KMS-11 (cell line): ENCODE measurements around the gene ATMIN.

Experiments used
- H2AFZ ChIP-seq: fragments of 200-600 bp; sonication (generic); 2 replicates; pipeline ENCODE4 v1.6.1; 2016; ENCODE audit warnings: antibody characterized with exemption, mixed run types, low read depth
- H3K27ac ChIP-seq: fragments of 200-600 bp; sonication (generic); 2 replicates; pipeline ENCODE4 v1.6.1; 2016; ENCODE audit warnings: mild to moderate bottlenecking, mixed run types
- H3K27me3 ChIP-seq: fragments of 200-600 bp; sonication (generic); 2 replicates; pipeline ENCODE4 v1.6.1; 2017; ENCODE audit warnings: mild to moderate bottlenecking, low read depth, mixed run types, moderate library complexity; ENCODE audit not compliant: insufficient read depth
- H3K36me3 ChIP-seq: fragments of 200-600 bp; sonication (generic); 2 replicates; pipeline ENCODE4 v1.6.1; 2017; ENCODE audit warnings: mild to moderate bottlenecking, mixed run types; ENCODE audit not compliant: insufficient read depth
- H3K4me1 ChIP-seq: fragments of 200-600 bp; sonication (generic); 2 replicates; pipeline ENCODE4 v1.6.1; 2016; ENCODE audit warnings: mild to moderate bottlenecking, low read depth, mixed run types; ENCODE audit not compliant: poor library complexity, severe bottlenecking
- H3K4me2 ChIP-seq: fragments of 200-600 bp; sonication (generic); 2 replicates; pipeline ENCODE4 v1.7.0; 2016; ENCODE audit warnings: mild to moderate bottlenecking, mixed run types
- H3K4me3 ChIP-seq: fragments of 200-600 bp; sonication (generic); IDR thresholded peaks from 2 replicates; pipeline ENCODE4 v1.6.1; 2017; ENCODE audit warnings: low read depth, low read length, mixed read lengths; ENCODE audit not compliant: insufficient read depth
- H3K79me2 ChIP-seq: fragments of 200-600 bp; sonication (generic); 2 replicates; pipeline ENCODE4 v1.6.1; 2016; ENCODE audit warnings: low read depth, mixed run types; ENCODE audit not compliant: insufficient read depth
- H3K9ac ChIP-seq: fragments of 200-600 bp; sonication (generic); 2 replicates; pipeline ENCODE4 v1.6.1; 2016; ENCODE audit warnings: mild to moderate bottlenecking, mixed run types
- H4K20me1 ChIP-seq: fragments of 200-600 bp; sonication (generic); 2 replicates; pipeline ENCODE4 v1.6.1; 2016; ENCODE audit warnings: mild to moderate bottlenecking, mixed run types; ENCODE audit not compliant: insufficient read depth
- TF ChIP-seq, protein P1 (sequence below): fragments of 200-600 bp; sonication (generic); conservative IDR thresholded peaks from 2 replicates; pipeline ENCODE4 v1.6.1; 2017; ENCODE audit warnings: low read depth, mild to moderate bottlenecking, antibody characterized with exemption, low read length, moderate library complexity, mixed read lengths

ATMIN gene

DNA sequence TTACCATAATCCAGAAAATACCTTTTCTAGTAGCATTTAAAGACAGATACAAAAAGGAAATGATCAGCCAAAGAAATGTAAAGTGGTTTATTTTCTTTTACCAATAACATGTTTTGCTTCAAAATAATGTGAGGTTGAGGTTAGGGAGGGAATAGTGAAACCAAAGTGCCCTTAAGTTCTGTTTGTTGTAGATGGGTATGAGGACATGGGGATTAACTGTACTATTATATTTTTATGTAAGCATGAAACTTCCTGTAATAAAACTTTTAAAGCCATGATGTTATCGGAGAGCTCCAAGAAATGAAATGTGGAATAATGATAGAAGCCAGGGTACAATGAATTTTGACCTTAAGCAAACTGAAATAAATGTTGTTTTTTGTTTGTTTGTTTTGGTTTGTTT, 31.5 kb downstream of the ATMIN start:
- H2AFZ ChIP-seq, result no peak overlapping the region
- H3K27me3 ChIP-seq, result no peaks in the 10 kb centered on the region
- no peak overlapping the region for H3K9ac ChIP-seq
- no peaks in the 10 kb centered on the region for H3K36me3 ChIP-seq
- TF ChIP-seq, protein P1, sequence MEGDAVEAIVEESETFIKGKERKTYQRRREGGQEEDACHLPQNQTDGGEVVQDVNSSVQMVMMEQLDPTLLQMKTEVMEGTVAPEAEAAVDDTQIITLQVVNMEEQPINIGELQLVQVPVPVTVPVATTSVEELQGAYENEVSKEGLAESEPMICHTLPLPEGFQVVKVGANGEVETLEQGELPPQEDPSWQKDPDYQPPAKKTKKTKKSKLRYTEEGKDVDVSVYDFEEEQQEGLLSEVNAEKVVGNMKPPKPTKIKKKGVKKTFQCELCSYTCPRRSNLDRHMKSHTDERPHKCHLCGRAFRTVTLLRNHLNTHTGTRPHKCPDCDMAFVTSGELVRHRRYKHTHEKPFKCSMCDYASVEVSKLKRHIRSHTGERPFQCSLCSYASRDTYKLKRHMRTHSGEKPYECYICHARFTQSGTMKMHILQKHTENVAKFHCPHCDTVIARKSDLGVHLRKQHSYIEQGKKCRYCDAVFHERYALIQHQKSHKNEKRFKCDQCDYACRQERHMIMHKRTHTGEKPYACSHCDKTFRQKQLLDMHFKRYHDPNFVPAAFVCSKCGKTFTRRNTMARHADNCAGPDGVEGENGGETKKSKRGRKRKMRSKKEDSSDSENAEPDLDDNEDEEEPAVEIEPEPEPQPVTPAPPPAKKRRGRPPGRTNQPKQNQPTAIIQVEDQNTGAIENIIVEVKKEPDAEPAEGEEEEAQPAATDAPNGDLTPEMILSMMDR, result no peak
- no peak overlapping the region for H3K4me2 ChIP-seq
- H4K20me1 ChIP-seq, result no peaks in the 10 kb centered on the region
- no peak overlapping the region for H3K4me3 ChIP-seq
- no peaks in the 10 kb centered on the region for H3K79me2 ChIP-seq
- no peak overlapping the region for H3K27ac ChIP-seq
- H3K4me1 ChIP-seq, result no peaks in the 10 kb centered on the region

DNA sequence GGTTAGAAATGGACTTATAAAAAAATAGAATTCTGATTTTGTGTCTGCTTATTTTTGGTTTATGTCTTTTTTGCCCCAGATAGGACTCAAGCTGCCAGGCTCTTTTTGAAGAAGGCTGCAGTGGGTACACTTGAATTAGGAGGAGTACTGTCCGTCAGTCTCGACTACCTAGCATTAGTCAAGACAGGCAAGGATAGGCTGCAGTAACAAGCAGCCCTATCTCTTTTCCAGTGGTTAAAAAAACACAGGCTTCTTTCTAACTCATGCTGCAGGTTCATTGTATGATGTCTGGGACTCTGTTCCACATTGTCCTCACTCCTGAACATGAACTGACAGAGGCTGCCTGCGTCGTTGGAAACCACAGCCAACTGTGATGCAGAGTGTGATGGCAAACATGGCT, 33.4 kb downstream of the ATMIN start:
- TF ChIP-seq, protein P1, result no peak
- Histone ChIP-seq H3K79me2 (no peaks in the 10 kb centered on the region), H3K4me3 (no peak overlapping the region), H3K27me3 (no peaks in the 10 kb centered on the region), H3K4me2 (no peak overlapping the region), H3K4me1 (no peaks in the 10 kb centered on the region), H3K27ac (no peak overlapping the region), H3K9ac (no peak overlapping the region), H3K36me3 (no peaks in the 10 kb centered on the region), H2AFZ (no peak overlapping the region), H4K20me1 (no peaks in the 10 kb centered on the region)

DNA sequence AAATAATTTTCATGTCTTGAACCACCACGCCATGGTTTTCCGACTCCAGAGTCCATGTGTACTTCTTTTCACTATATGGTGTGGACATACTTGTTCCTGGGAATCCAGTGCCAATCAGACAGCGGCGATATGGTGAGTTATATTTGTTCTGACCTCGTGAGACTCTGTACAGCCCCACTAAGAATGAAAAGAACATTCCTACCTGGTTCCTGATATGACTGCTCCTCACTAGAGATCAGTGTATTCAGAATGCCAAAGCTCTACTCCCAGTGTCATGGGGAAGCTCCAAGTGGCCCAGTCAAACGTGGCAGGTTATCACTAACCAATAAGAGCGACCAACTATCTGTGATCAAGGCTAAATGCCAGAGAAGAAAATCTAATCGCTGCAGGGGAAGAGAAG, 35.3 kb downstream of the ATMIN start:
- no peaks in the 10 kb centered on the region for H3K79me2 ChIP-seq
- H3K4me2 ChIP-seq, result no peak overlapping the region
- H3K4me1 ChIP-seq, result peaks cover 3% of the 10 kb centered on the region

DNA sequence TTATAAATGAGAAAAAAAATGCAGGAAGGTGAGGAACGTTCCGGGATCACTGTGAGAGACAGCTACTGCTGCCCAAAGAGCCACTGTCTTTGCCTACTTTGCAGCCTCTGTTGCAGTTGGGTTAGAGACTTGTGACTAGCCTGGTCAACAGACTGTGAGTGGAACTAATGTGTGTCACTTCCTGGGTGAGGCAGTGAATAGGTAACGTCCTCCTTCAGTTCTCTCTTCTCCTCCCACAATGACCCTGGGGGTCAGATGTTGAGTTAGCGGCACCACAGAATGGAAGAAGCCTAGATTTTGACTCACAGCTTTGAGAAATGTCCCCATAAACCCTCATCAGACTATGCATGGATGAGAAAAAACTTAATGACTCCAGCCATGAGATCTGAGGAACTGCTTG, 36.2 kb downstream of the ATMIN start:
- H3K4me3 ChIP-seq, result no peak overlapping the region
- TF ChIP-seq, protein P1, result no peak
- H4K20me1 ChIP-seq, result no peaks in the 10 kb centered on the region
- H3K4me2 ChIP-seq, result no peak overlapping the region
- H3K27ac ChIP-seq, result no peak overlapping the region
- peaks cover 7% of the 10 kb centered on the region for H3K4me1 ChIP-seq
- H3K79me2 ChIP-seq, result no peaks in the 10 kb centered on the region
- H2AFZ ChIP-seq, result no peak overlapping the region
- H3K36me3 ChIP-seq, result no peaks in the 10 kb centered on the region
- no peak overlapping the region for H3K9ac ChIP-seq
- H3K27me3 ChIP-seq, result no peaks in the 10 kb centered on the region

More for the DNA sequence above, 35.3 kb downstream of the ATMIN start:
- no peak overlapping the region for H3K4me3 ChIP-seq
- no peaks in the 10 kb centered on the region for H3K36me3 ChIP-seq
- no peaks in the 10 kb centered on the region for H3K27me3 ChIP-seq
- no peaks in the 10 kb centered on the region for H4K20me1 ChIP-seq
- no peak overlapping the region for H2AFZ ChIP-seq
- TF ChIP-seq, protein P1, result no peak
- no peak overlapping the region for H3K27ac ChIP-seq
- H3K9ac ChIP-seq, result no peak overlapping the region
